Measurements from ENCODE around the gene NAT10. TPM values are rescaled to one million over a fixed set of nuclear protein-coding genes. Genes with fewer than 3 reads are reported as not detected.

NAT10 gene
- polyA plus RNA-seq, 1 donor: 37.0 TPM

DNA sequence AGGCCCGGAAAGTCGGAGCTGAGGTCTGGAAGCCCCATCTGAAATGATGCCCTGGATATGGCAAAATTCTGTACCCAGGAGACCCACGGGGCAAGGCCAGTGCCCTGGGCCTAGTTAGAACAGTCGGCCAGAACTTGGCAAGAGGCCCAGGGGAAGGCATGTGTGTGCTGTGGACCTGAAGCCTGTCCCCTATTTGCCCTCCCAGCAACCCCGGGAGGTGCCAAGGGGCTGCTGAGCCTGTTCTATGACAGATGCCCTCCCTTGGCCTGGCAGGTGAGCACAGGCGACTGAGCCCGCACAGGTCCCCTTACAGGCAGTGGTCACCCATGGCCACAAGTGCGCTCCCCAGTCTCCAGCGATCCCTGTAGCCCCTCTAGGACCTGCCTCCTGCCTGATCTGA lies 51.7 kb downstream of the NAT10 start:
- Histone ChIP-seq H3K9me3 (ENCODE audit: control insufficient read depth, low read depth, low read length) (no peaks in the 10 kb centered on the region), H3K4me3 (ENCODE audit: low read length) (no peak overlapping the region), H3K4me1 (ENCODE audit: control insufficient read depth, insufficient read depth, low read length) (no peaks in the 10 kb centered on the region), H3K27ac (ENCODE audit: low read length) (no peak overlapping the region), H3K36me3 (ENCODE audit: control insufficient read depth, insufficient read depth, low read length) (peaks cover 9% of the 10 kb centered on the region), H3K27me3 (ENCODE audit: control insufficient read depth, insufficient read depth, low read length) (no peaks in the 10 kb centered on the region)
- no peak for DNase-seq
- no CpG with 5 or more reads among the region's 9 CpGs for WGBS (ENCODE audit: insufficient coverage, low lambda C conversion rate)

DNA sequence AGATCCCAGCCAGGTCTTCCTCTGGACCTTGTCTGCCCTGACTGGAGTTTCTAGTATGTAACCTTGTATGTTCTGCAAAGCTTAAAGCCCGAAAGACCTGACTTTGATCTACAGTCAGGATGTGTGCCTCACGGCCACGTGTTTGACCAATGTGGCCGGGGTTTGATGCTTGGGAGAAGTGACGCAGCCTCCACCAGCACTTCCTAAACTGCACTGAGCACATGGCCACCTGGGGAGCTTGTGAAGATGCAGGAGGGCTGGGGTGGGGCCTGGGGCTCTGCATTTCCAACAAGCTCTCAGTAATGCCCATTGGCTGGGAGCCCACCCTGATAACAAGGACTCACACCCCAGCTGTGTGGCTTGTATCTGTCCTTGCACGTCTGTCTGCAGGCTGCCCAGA lies 53.2 kb downstream of the NAT10 start:
- Histone ChIP-seq H3K27me3 (ENCODE audit: control insufficient read depth, insufficient read depth, low read length) (no peaks in the 10 kb centered on the region), H3K9me3 (ENCODE audit: control insufficient read depth, low read depth, low read length) (peaks cover 2% of the 10 kb centered on the region), H3K27ac (ENCODE audit: low read length) (no peak overlapping the region), H3K4me1 (ENCODE audit: control insufficient read depth, insufficient read depth, low read length) (no peaks in the 10 kb centered on the region), H3K36me3 (ENCODE audit: control insufficient read depth, insufficient read depth, low read length) (peaks cover 4% of the 10 kb centered on the region), H3K4me3 (ENCODE audit: low read length) (no peak overlapping the region)
- DNase-seq: no peak
- no CpG with 5 or more reads among the region's 6 CpGs for WGBS (ENCODE audit: insufficient coverage, low lambda C conversion rate)

DNA sequence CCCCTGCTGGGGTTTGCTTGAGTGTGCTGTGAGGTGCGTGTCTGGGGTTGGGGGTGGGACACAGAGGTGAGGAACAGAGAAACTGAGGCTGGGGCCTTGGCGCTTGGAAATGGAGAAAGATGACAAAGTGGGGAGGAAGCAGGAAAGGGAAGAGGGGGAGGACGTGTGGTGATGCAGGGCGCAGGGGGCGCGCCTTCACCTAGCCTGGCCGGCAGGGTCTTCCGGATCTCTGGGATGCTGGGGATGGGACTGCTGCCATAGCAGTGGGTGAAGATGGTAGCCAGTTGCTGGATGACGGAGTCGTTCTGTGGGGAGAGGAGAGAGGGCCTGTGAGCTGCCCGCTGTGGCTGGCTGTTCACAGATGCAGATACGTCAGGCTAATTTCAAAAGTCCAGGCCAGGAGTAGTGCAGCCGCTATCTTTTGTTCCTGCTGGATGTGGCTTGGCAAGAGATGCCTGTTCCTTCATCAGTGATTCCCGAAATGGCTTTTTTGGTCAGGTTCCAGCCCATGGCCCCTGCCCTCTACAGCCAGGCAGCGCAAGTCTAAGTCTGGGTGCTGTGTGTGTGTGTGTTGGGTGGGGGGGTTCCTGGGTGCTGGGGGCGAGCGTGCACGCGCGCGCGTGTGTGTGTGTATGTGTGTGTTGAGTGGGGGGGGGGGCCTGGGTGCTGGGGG lies 54.8 kb downstream of the NAT10 start:
- Histone ChIP-seq H3K4me1 (ENCODE audit: control insufficient read depth, insufficient read depth, low read length) (no peaks in the 10 kb centered on the region), H3K4me3 (ENCODE audit: low read length) (no peak overlapping the region), H3K27ac (ENCODE audit: low read length) (no peak overlapping the region), H3K9me3 (ENCODE audit: control insufficient read depth, low read depth, low read length) (peaks cover 2% of the 10 kb centered on the region), H3K36me3 (ENCODE audit: control insufficient read depth, insufficient read depth, low read length) (peaks cover 2% of the 10 kb centered on the region), H3K27me3 (ENCODE audit: control insufficient read depth, insufficient read depth, low read length) (no peaks in the 10 kb centered on the region)
- no peak for DNase-seq
- no CpG with 5 or more reads among the region's 22 CpGs for WGBS (ENCODE audit: insufficient coverage, low lambda C conversion rate)

DNA sequence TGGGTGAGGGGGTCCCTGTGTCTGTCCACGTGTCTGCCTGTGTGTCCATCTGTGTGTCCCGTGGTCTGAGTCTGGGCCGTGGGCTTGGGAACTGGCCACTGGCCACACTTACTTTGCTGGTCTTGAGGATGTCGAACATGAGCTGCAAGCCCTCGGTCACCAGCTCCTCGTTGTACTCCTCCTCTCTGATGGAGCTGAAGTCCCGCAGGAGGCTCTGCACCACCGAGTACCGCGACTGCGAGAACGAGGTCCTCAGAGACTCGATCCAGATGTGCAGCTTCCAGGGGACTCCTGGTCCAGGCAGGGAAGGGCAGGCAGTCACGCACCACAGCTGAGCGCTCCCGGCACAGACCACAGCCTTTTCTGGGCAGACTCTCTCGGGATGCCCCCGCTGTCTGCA lies 55.4 kb downstream of the NAT10 start:
- peaks cover 2% of the 10 kb centered on the region for H3K9me3 ChIP-seq (ENCODE audit: control insufficient read depth, low read depth, low read length)
- DNase-seq: no peak
- WGBS (ENCODE audit: insufficient coverage, low lambda C conversion rate): no CpG with 5 or more reads among the region's 18 CpGs
- no peak overlapping the region for H3K27ac ChIP-seq (ENCODE audit: low read length)
- no peak overlapping the region for H3K4me3 ChIP-seq (ENCODE audit: low read length)
- peaks cover 2% of the 10 kb centered on the region for H3K36me3 ChIP-seq (ENCODE audit: control insufficient read depth, insufficient read depth, low read length)
- H3K27me3 ChIP-seq (ENCODE audit: control insufficient read depth, insufficient read depth, low read length): no peaks in the 10 kb centered on the region
- no peaks in the 10 kb centered on the region for H3K4me1 ChIP-seq (ENCODE audit: control insufficient read depth, insufficient read depth, low read length)

DNA sequence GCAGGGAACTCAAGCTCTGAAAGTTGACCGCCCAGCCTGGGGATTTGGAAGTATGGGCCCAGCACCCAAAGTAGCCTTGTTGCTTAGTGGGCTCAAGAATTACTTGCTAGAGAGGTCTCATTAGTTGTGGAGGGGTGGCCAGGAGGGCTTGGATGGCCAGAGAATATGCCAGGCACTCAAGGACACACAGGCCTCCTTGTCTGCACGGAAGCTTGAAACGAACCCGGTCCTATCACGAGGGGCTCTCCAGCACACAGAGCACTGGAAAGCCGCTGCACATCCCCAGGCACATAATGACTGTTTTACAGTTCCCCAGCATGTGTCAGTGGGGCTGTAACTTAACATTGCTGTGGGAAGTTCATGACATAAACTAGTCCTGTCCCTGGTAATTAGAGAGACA lies 55.9 kb downstream of the NAT10 start:
- WGBS (ENCODE audit: insufficient coverage, low lambda C conversion rate): no CpG with 5 or more reads among the region's 6 CpGs
- H3K36me3 ChIP-seq (ENCODE audit: control insufficient read depth, insufficient read depth, low read length): peaks cover 2% of the 10 kb centered on the region

DNA sequence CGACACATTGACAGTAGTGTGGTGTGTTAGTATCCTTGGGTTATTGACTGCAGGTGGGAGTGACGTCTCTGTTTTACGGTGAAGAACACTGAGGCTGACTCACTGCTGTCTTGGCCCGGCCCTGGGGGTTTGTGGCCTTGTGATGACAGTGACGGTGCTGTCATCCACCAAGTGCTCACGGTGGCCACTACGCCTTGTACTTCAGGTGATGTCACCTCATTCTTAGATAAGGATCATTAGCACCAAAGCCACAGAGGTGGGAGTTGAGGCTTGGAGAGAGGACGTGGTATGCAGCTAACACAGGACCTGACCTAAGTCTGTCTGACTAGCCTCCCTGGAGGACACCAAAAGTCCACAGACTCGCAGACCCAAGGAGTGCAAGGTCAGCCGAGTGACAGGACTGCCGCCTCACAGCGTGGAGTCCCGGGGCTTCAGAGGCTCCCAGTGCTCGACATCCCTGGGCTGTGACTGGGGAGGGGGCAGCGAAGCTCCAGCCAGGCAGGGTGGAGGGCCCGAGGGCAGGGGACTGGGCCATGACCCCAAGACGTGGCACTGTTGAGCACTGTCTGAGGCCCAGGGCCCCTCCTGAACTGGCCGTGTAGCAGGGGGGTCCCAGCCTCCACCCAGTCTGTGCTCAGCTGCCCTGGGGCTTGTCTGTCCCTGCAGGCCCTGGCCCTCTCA lies 56.5 kb downstream of the NAT10 start:
- peaks cover 2% of the 10 kb centered on the region for H3K36me3 ChIP-seq (ENCODE audit: control insufficient read depth, insufficient read depth, low read length)
- peaks cover 2% of the 10 kb centered on the region for H3K9me3 ChIP-seq (ENCODE audit: control insufficient read depth, low read depth, low read length)
- DNase-seq: no peak
- no peaks in the 10 kb centered on the region for H3K27me3 ChIP-seq (ENCODE audit: control insufficient read depth, insufficient read depth, low read length)
- no peaks in the 10 kb centered on the region for H3K4me1 ChIP-seq (ENCODE audit: control insufficient read depth, insufficient read depth, low read length)
- no peak overlapping the region for H3K27ac ChIP-seq (ENCODE audit: low read length)
- WGBS (ENCODE audit: insufficient coverage, low lambda C conversion rate): no CpG with 5 or more reads among the region's 18 CpGs
- H3K4me3 ChIP-seq (ENCODE audit: low read length): no peak overlapping the region

More for the DNA sequence above, 55.9 kb downstream of the NAT10 start:
- Histone ChIP-seq H3K27me3 (ENCODE audit: control insufficient read depth, insufficient read depth, low read length) (no peaks in the 10 kb centered on the region), H3K4me3 (ENCODE audit: low read length) (no peak overlapping the region), H3K4me1 (ENCODE audit: control insufficient read depth, insufficient read depth, low read length) (no peaks in the 10 kb centered on the region), H3K27ac (ENCODE audit: low read length) (no peak overlapping the region), H3K9me3 (ENCODE audit: control insufficient read depth, low read depth, low read length) (peaks cover 2% of the 10 kb centered on the region)
- DNase-seq: no peak

DNA sequence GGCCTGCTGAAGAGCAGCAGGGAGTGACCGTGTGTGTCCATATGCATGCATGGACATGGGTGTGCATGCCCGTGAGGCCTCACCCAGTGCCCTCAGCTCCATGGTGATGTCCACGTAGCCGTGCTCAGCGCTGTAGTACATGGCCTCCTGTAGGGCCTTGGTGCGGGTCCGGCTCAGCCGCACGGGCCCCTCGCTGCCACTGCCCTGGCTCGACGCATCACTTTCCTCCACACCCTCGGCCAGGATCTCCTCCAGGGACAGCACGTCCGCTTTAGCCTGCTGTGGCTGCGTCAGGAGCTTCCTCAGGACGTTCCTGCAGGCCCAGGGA lies 57.0 kb downstream of the NAT10 start:
- peaks cover 2% of the 10 kb centered on the region for H3K36me3 ChIP-seq (ENCODE audit: control insufficient read depth, insufficient read depth, low read length)
- H3K4me3 ChIP-seq (ENCODE audit: low read length): no peak overlapping the region
- no CpG with 5 or more reads among the region's 17 CpGs for WGBS (ENCODE audit: insufficient coverage, low lambda C conversion rate)
- peaks cover 2% of the 10 kb centered on the region for H3K9me3 ChIP-seq (ENCODE audit: control insufficient read depth, low read depth, low read length)
- H3K4me1 ChIP-seq (ENCODE audit: control insufficient read depth, insufficient read depth, low read length): no peaks in the 10 kb centered on the region
- no peak overlapping the region for H3K27ac ChIP-seq (ENCODE audit: low read length)
- no peak for DNase-seq
- no peaks in the 10 kb centered on the region for H3K27me3 ChIP-seq (ENCODE audit: control insufficient read depth, insufficient read depth, low read length)

DNA sequence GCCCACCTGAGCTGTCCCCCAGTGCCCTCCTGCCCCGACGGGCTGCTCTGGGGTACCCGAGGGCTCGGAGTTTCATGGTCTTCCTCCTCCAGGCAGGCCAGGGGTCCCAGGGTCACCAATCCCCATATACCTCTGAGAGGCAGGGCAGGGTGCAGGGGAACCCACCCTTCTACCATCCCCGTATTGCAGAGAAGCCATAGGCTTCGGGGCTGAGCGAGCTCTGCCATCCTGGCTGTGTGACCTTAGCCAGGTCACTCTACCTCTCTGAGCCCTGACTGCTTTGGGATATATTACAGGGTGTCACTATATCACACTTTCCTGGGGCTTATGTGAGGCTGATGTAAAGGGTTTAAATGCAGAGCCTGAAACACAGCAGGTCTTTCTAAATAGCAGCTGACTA lies 57.4 kb downstream of the NAT10 start:
- Histone ChIP-seq H3K27ac (ENCODE audit: low read length) (no peak overlapping the region), H3K4me3 (ENCODE audit: low read length) (no peak overlapping the region), H3K9me3 (ENCODE audit: control insufficient read depth, low read depth, low read length) (peaks cover 2% of the 10 kb centered on the region), H3K4me1 (ENCODE audit: control insufficient read depth, insufficient read depth, low read length) (no peaks in the 10 kb centered on the region), H3K36me3 (ENCODE audit: control insufficient read depth, insufficient read depth, low read length) (no peaks in the 10 kb centered on the region), H3K27me3 (ENCODE audit: control insufficient read depth, insufficient read depth, low read length) (no peaks in the 10 kb centered on the region)
- no CpG with 5 or more reads among the region's 7 CpGs for WGBS (ENCODE audit: insufficient coverage, low lambda C conversion rate)
- no peak for DNase-seq

DNA sequence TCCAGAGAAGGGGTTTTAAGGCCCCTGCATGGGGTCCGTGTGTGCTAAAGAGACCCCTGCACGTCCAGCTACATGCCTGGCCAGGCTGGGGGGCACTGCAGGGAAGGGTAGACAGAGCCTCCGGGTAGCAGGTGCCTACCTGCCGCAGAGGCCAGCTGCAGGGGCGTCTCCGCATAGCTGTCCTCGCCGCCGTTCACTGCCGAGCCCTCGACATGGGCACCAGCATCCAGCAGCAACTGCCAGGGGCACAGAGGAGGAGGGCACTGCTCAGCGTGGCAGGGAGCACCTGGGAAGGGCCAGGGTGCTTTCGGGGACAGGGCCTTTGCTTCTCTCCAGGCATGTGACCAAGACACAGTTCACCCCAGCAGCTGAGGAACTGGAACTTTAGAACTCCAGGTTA lies 59.7 kb downstream of the NAT10 start:
- DNase-seq: no peak
- WGBS (ENCODE audit: insufficient coverage, low lambda C conversion rate): no CpG with 5 or more reads among the region's 13 CpGs
- no peaks in the 10 kb centered on the region for H3K27me3 ChIP-seq (ENCODE audit: control insufficient read depth, insufficient read depth, low read length)
- no peak overlapping the region for H3K27ac ChIP-seq (ENCODE audit: low read length)
- peaks cover 2% of the 10 kb centered on the region for H3K9me3 ChIP-seq (ENCODE audit: control insufficient read depth, low read depth, low read length)
- H3K36me3 ChIP-seq (ENCODE audit: control insufficient read depth, insufficient read depth, low read length): no peaks in the 10 kb centered on the region
- H3K4me1 ChIP-seq (ENCODE audit: control insufficient read depth, insufficient read depth, low read length): no peaks in the 10 kb centered on the region
- H3K4me3 ChIP-seq (ENCODE audit: low read length): no peak overlapping the region

DNA sequence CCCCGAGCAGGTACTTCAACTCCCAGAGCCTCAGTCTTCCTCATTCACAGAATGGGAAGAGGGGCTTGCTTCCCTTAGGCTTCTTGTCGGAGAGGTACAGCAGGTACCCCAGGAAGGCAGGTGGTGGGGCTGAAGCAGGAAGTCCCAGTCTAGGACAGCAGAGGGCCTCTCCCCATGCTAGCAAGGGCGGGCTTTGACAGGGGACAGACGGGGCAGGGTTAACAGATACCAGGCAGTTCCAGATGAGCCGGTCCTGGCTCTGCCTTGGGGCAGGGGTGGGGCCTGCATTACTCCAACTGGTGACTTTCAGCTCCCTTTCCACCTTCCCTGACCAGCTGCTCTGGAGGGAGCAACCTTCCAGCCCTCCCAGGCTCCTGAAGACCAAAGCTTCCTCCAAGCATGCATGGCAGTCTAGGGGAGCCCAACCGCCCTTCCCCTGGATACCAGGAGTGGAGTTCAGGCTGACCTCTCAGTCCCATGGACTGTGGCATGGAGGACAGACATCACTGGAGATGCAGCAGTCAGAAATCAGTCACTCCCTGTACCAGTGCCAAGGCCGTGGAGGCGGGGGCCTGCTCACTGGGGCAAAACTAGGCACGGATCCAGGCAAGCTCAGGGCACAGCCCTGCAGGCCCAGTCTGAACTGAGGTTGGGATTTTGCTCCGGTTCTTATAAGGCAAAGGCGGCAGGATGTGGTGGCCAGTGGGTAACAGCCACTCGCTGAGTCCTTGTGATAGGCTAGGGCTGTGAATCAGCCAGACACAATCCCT lies 60.5 kb downstream of the NAT10 start:
- Histone ChIP-seq H3K4me1 (ENCODE audit: control insufficient read depth, insufficient read depth, low read length) (no peaks in the 10 kb centered on the region), H3K27me3 (ENCODE audit: control insufficient read depth, insufficient read depth, low read length) (peaks cover 3% of the 10 kb centered on the region), H3K27ac (ENCODE audit: low read length) (no peak overlapping the region), H3K36me3 (ENCODE audit: control insufficient read depth, insufficient read depth, low read length) (no peaks in the 10 kb centered on the region), H3K9me3 (ENCODE audit: control insufficient read depth, low read depth, low read length) (peaks cover 2% of the 10 kb centered on the region), H3K4me3 (ENCODE audit: low read length) (no peak overlapping the region)
- WGBS (ENCODE audit: insufficient coverage, low lambda C conversion rate): no CpG with 5 or more reads among the region's 12 CpGs
- DNase-seq: no peak
